Epithelial cell of proximal tubule (primary cell): Measurements from ENCODE around the gene JARID2. TPM values are rescaled to one million over a fixed set of nuclear protein-coding genes. Genes with fewer than 3 reads are reported as not detected.
A peak's percentile ranks its signal among the peaks of the same experiment; 100 is the strongest.

Experiments
- DNase-seq: peaks from one replicate; pipeline ENCODE4 v3.0.0-alpha.2; 2011; ENCODE audit warnings: low read depth
- H3K4me3 ChIP-seq: 2 replicates; pipeline ENCODE4 v1.5.1; 2011; ENCODE audit warnings: low read depth, mild to moderate bottlenecking, low read length
- CTCF ChIP-seq: conservative IDR thresholded peaks from 2 replicates; pipeline ENCODE4 v1.5.1; 2012; ENCODE audit warnings: low read depth, mild to moderate bottlenecking, low read length
- total RNA-seq: library from RNA; depleted of rRNA; stranded (reverse); fragments of >200 nt; gene quantifications from 2 replicates; pipeline ENCODE4 v1.2.3, GENCODE V29; 2015

The JARID2 gene
- total RNA-seq, 1 donor from 2014 or later: 5.1 TPM

GRCh38 chr6:15491255-15491985, 245.6 kb downstream of the JARID2 start:
- no peak for DNase-seq
- peak; percentile 99 for TF ChIP-seq CTCF
- H3K4me3 ChIP-seq: no peak overlapping the region

DNA sequence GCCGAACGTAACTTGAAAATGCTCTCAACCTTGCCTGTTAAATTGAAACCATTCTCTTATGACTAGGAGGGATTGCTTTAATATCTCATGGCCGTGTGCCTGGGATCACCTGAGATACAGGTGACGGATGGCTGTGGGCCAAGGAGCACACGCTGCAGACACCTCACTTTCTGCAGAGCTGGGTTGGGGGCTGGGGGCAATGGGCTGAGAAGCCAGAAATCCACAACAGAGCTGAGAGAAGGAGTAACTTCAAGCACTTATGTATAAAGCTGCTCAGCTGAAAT, 246.1 kb downstream of the JARID2 start:
- no peak overlapping the region for H3K4me3 ChIP-seq
- TF ChIP-seq CTCF: no peak
- no peak for DNase-seq

DNA sequence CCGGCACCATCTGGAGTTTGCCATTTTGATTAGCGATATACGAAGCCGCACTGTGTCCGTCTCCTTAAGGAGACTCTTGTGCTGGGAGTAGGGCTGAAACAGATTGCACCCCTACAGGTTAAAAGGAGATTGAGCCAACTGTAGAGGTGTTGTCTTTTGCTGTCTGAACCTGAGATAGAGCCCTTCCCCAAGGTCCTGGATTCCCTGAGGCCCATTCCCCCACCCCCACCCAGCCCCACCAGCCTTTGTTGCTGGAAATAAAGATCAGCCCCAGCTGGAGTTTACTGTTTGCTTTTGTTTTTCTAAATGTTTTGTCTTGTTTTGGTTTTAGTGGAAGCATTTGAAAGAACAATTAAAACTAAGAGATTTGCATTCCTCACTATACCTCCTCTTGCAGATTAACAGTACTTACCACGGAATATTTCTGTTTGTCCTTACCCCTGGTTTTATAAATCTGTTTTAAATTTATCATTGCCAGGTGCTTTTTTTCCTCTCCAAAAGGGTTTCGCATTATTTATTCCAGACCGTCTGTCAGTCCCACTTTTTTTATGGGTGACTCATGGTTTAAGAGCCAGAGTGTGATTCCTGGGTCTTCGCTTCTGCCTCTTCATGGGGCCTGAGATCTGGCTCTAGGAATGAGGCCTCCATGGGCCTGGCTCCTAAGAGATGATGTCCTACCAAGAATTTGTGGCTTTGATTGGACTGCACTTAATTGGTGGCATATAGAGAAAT, 247.7 kb downstream of the JARID2 start:
- TF ChIP-seq CTCF: no peak
- no peak overlapping the region for H3K4me3 ChIP-seq
- DNase-seq: no peak

DNA sequence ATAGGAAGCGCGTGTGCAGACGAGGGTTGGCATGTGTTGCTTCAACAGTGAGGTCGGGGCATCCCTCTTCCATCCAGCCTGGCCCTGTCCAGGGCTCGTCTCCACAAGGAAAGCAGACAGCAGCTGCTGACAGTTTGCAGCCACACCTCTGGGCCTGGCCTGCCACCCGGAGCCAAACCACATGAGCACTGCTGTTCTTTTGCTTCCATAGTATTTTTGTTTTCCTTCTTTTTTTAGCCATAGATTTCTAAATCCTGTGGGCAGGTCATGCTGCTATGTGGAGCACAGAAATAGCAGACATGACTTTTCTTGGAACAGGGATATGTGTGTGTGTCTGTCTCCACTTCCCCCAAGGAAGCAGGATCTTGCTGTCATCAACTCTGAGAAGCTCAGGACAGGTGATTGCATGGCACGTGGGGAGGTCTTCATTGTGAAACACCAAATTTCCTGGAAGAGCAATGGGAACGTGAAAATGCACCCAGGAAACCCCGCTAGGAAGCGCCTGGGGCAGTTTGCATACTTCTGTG, 249.6 kb downstream of the JARID2 start:
- TF ChIP-seq CTCF: no peak
- no peak overlapping the region for H3K4me3 ChIP-seq
- no peak for DNase-seq

GRCh38 chr6:15496345-15497131, 250.7 kb downstream of the JARID2 start:
- H3K4me3 ChIP-seq: no peak overlapping the region
- DNase-seq: no peak
- no peak for TF ChIP-seq CTCF

GRCh38 chr6:15498640-15499039, 252.8 kb downstream of the JARID2 start:
- no peak overlapping the region for H3K4me3 ChIP-seq
- TF ChIP-seq CTCF: no peak
- no peak for DNase-seq
